Astrocyte (in vitro differentiated cells and primary cell): ENCODE measurements around the gene NBPF3.

Experiments
- CTCF ChIP-seq: IDR thresholded peaks from 2 replicates; pipeline ENCODE4 v1.5.1; 2011; ENCODE audit warnings: low read depth, mild to moderate bottlenecking, inconsistent platforms, low read length, moderate library complexity; ENCODE audit not compliant: insufficient read depth
- EZH2 ChIP-seq: IDR thresholded peaks from 2 replicates; pipeline ENCODE4 v1.6.1; 2012; ENCODE audit warnings: mild to moderate bottlenecking, low read length, inconsistent platforms; ENCODE audit not compliant: insufficient read depth

GRCh38 chr1:21435646-21436487 is 4.1 kb upstream of the NBPF3 start:
- no peak for TF ChIP-seq CTCF
- TF ChIP-seq EZH2, result no peak
